IMR-90 (cell line): ENCODE results near the gene PSME2. TPM values are rescaled to one million over a fixed set of nuclear protein-coding genes. Genes with fewer than 3 reads are reported as not detected.

Source experiments
- ATAC-seq: fragments of 200-7000 bp; cut with Tn5 transposase; 2 replicates; pipeline ENCODE4 v1.9.1; 2020; ENCODE audit warnings: low read depth, mild to moderate bottlenecking, moderate library complexity
- BruUV-seq: library from RNA; stranded (reverse); fragments of 400-500 nt; replicated peaks from 2 replicates; lab custom pipeline; 2021; lab: Mats Ljungman, UMichigan
- CTCF ChIA-PET: fragments of 300-600 bp; formaldehyde crosslinking; extraction: SDS; loops from one replicate; lab custom pipeline; 2021; ENCODE audit warnings: antibody characterized with exemption; lab: Yijun Ruan, JAX
- POLR2A ChIA-PET: fragments of 300-600 bp; sonication (Branson Sonifier 250); formaldehyde crosslinking; loops from one replicate; lab custom pipeline; 2022; ENCODE audit warnings: antibody characterized with exemption; ENCODE audit not compliant: unreplicated experiment; lab: Charles Lee
- DNase-seq: peaks from one replicate; pipeline ENCODE4 v3.0.0; 2013
- H2AFZ ChIP-seq: replicated peaks from 2 replicates; pipeline ENCODE3; 2013; ENCODE audit warnings: low read length, mild to moderate bottlenecking; ENCODE audit not compliant: poor library complexity
- H2AK5ac ChIP-seq: 2 replicates; pipeline ENCODE4 v1.6.1; 2013; ENCODE audit warnings: low read depth, low read length, inconsistent platforms
- H2AK9ac ChIP-seq: replicated peaks from 2 replicates; pipeline ENCODE3; 2013; ENCODE audit warnings: mild to moderate bottlenecking, low read depth, low read length, moderate library complexity; ENCODE audit not compliant: poor library complexity
- H2BK120ac ChIP-seq: 2 replicates; pipeline ENCODE4 v1.6.1; 2013; ENCODE audit warnings: low read depth, low read length, inconsistent platforms
- H2BK15ac ChIP-seq: 3 replicates; pipeline ENCODE4 v1.6.1; 2013; ENCODE audit warnings: low read depth, low read length, inconsistent platforms
- H2BK20ac ChIP-seq: 2 replicates; pipeline ENCODE4 v1.6.1; 2013; ENCODE audit warnings: low read depth, mild to moderate bottlenecking, inconsistent platforms, low read length, moderate library complexity
- H2BK5ac ChIP-seq: 2 replicates; pipeline ENCODE4 v1.6.1; 2013; ENCODE audit warnings: mild to moderate bottlenecking, low read depth, low read length, inconsistent platforms; ENCODE audit not compliant: poor library complexity, severe bottlenecking
- H3K14ac ChIP-seq: replicated peaks from 2 replicates; pipeline ENCODE4 v1.6.1; 2013; ENCODE audit warnings: low read depth, low read length, inconsistent platforms
- H3K18ac ChIP-seq: 2 replicates; pipeline ENCODE4 v1.6.1; 2013; ENCODE audit warnings: low read depth, low read length, control low read depth
- H3K23ac ChIP-seq: 2 replicates; pipeline ENCODE4 v1.6.1; 2013; ENCODE audit warnings: low read depth, low read length, inconsistent platforms
- H3K27ac ChIP-seq: 2 replicates; pipeline ENCODE4 v1.5.1; 2013; ENCODE audit warnings: mild to moderate bottlenecking, control low read depth, low read length; ENCODE audit not compliant: insufficient read depth
- H3K27me3 ChIP-seq: 2 replicates; pipeline ENCODE4 v1.6.1; 2013; ENCODE audit warnings: low read length; ENCODE audit not compliant: control insufficient read depth, insufficient read depth
- H3K36me3 ChIP-seq: 2 replicates; pipeline ENCODE4 v1.6.1; 2013; ENCODE audit warnings: low read length, mixed read lengths; ENCODE audit not compliant: control insufficient read depth, insufficient read depth
- H3K4ac ChIP-seq: 2 replicates; pipeline ENCODE4 v1.6.1; 2013; ENCODE audit warnings: low read depth, low read length, inconsistent platforms
- H3K4me1 ChIP-seq: 2 replicates; pipeline ENCODE4 v1.6.1; 2013; ENCODE audit warnings: low read length, mixed read lengths; ENCODE audit not compliant: control insufficient read depth, insufficient read depth
- H3K4me2 ChIP-seq: 2 replicates; pipeline ENCODE4 v1.6.1; 2013; ENCODE audit warnings: low read depth, mild to moderate bottlenecking, control low read depth, low read length, moderate library complexity
- H3K4me3 ChIP-seq: 2 replicates; pipeline ENCODE4 v1.5.1; 2013; ENCODE audit warnings: low read depth, mild to moderate bottlenecking, control low read depth, low read length, moderate library complexity; ENCODE audit not compliant: insufficient read depth
- H3K56ac ChIP-seq: 2 replicates; pipeline ENCODE4 v1.6.1; 2013; ENCODE audit warnings: low read length, inconsistent platforms; ENCODE audit not compliant: insufficient read depth; ENCODE audit errors: extremely low read depth
- H3K79me1 ChIP-seq, 2 experiments: 2 replicates each; pipeline ENCODE4 v1.6.1; 2013; ENCODE audit warnings: low read length in 2 of 2, inconsistent platforms in 1 of 2, low read depth in 1 of 2
- H3K9ac ChIP-seq: 2 replicates; pipeline ENCODE4 v1.6.1; 2013; ENCODE audit warnings: low read depth, low read length, control low read depth
- H3K9me1 ChIP-seq: 2 replicates; pipeline ENCODE4 v1.6.1; 2013; ENCODE audit warnings: low read length, inconsistent platforms; ENCODE audit not compliant: insufficient read depth
- H3K9me3 ChIP-seq: 2 replicates; pipeline ENCODE4 v1.6.1; 2013; ENCODE audit warnings: low read length; ENCODE audit not compliant: control insufficient read depth, insufficient read depth
- H4K20me1 ChIP-seq: 2 replicates; pipeline ENCODE4 v1.6.1; 2013; ENCODE audit warnings: low read length, inconsistent platforms; ENCODE audit not compliant: insufficient read depth
- H4K5ac ChIP-seq: 2 replicates; pipeline ENCODE4 v1.6.1; 2013; ENCODE audit warnings: mild to moderate bottlenecking, low read depth, low read length, control low read depth
- H4K8ac ChIP-seq, 2 experiments: 2 replicates each; pipeline ENCODE4 v1.6.1; 2013; ENCODE audit warnings: low read depth in 2 of 2, low read length in 2 of 2, control low read depth in 1 of 2, inconsistent platforms in 1 of 2
- H4K91ac ChIP-seq: 2 replicates; pipeline ENCODE4 v1.6.1; 2013; ENCODE audit warnings: low read depth, low read length, inconsistent platforms; ENCODE audit not compliant: insufficient read depth
- BHLHE40 ChIP-seq: fragments of 150-350 bp; IDR thresholded peaks from 2 replicates; pipeline ENCODE4 v1.6.1; 2016; ENCODE audit warnings: mild to moderate bottlenecking, low read depth, low read length
- CEBPB ChIP-seq: IDR thresholded peaks from 2 replicates; pipeline ENCODE4 v1.6.1; 2012; ENCODE audit warnings: low read depth, low read length, improper control_type of control experiment
- CHD1 ChIP-seq: IDR thresholded peaks from 2 replicates; pipeline ENCODE4 v1.6.1; 2012; ENCODE audit warnings: low read depth, low read length, improper control_type of control experiment
- ELK1 ChIP-seq: fragments of 150-350 bp; IDR thresholded peaks from 2 replicates; pipeline ENCODE4 v1.6.1; 2016; ENCODE audit warnings: low read depth, mild to moderate bottlenecking, low read length, moderate library complexity, borderline replicate concordance
- FOS ChIP-seq: fragments of 150-350 bp; IDR thresholded peaks from 2 replicates; pipeline ENCODE4 v1.6.1; 2016; ENCODE audit warnings: low read depth, low read length
- MAFK ChIP-seq: IDR thresholded peaks from 2 replicates; pipeline ENCODE4 v1.6.1; 2012; ENCODE audit warnings: low read depth, low read length, improper control_type of control experiment
- MAZ ChIP-seq: IDR thresholded peaks from 2 replicates; pipeline ENCODE4 v1.6.1; 2012; ENCODE audit warnings: low read depth, mild to moderate bottlenecking, low read length, improper control_type of control experiment, moderate library complexity, borderline replicate concordance
- MXI1 ChIP-seq: IDR thresholded peaks from 2 replicates; pipeline ENCODE4 v1.6.1; 2012; ENCODE audit warnings: low read depth, mild to moderate bottlenecking, low read length, moderate library complexity, borderline replicate concordance
- NFE2L2 ChIP-seq: fragments of 150-350 bp; IDR thresholded peaks from 2 replicates; pipeline ENCODE4 v1.6.1; 2016; ENCODE audit warnings: low read depth, mild to moderate bottlenecking, low read length
- POLR2A ChIP-seq: IDR thresholded peaks from 2 replicates; pipeline ENCODE4 v1.6.1; 2012; ENCODE audit warnings: mild to moderate bottlenecking, low read depth, low read length
- RAD21 ChIP-seq: IDR thresholded peaks from 2 replicates; pipeline ENCODE4 v1.6.1; 2012; ENCODE audit warnings: low read length, improper control_type of control experiment
- RCOR1 ChIP-seq: IDR thresholded peaks from 2 replicates; pipeline ENCODE4 v1.6.1; 2012; ENCODE audit warnings: mild to moderate bottlenecking, low read length, improper control_type of control experiment; ENCODE audit not compliant: insufficient replicate concordance
- RFX5 ChIP-seq: IDR thresholded peaks from 2 replicates; pipeline ENCODE4 v1.8.0; 2012; ENCODE audit warnings: low read depth, mild to moderate bottlenecking, low read length, moderate library complexity
- SMC3 ChIP-seq: fragments of 150-350 bp; IDR thresholded peaks from 2 replicates; pipeline ENCODE4 v1.6.1; 2016; ENCODE audit warnings: low read depth, mild to moderate bottlenecking, antibody characterized with exemption, low read length, moderate library complexity
- USF2 ChIP-seq: fragments of 150-350 bp; IDR thresholded peaks from 2 replicates; pipeline ENCODE4 v1.6.1; 2017; ENCODE audit warnings: mild to moderate bottlenecking, antibody characterized with exemption, low read length, low read depth
- WGBS, 2 experiments: methylation state at CpG; one replicate each; pipeline versions ENCODE4 v1.1.5 to v1.1.7; 2013; ENCODE audit warnings: missing lambda C conversion rate in 2 of 2; ENCODE audit not compliant: insufficient read length in 1 of 2; ENCODE audit errors: extremely low coverage in 2 of 2; 5-methylcytosine and 5-hydroxymethylcytosine counted together
- dilution Hi-C: fragments of 300-500 bp; cut with HindIII; formaldehyde crosslinking; loops from one replicate; pipeline ENCODE4 v1.14.3; 2018; ENCODE audit warnings: low sequenced_read_pairs; ENCODE audit not compliant: unreplicated experiment
- in situ Hi-C: fragments of 300-500 bp; cut with MboI; formaldehyde crosslinking; loops from 3 replicates; pipeline ENCODE4 v1.14.3; 2019; ENCODE audit warnings: low sequenced_read_pairs, inconsistent platforms, mixed read lengths
- intact Hi-C: fragments of 100-400 bp; cut with micrococcal nuclease; formaldehyde crosslinking; loops from 2 replicates; pipeline ENCODE4 v1.10.0; 2022
- polyA plus RNA-seq, 3 experiments: library from polyadenylated mRNA; depleted of rRNA; stranded (reverse); fragments of >200 nt; gene quantifications; 2 replicates each; pipeline ENCODE4 v1.2.3, GENCODE V29; 2012; ENCODE audit warnings: low replicate concordance in 1 of 3
- total RNA-seq: library from RNA; depleted of rRNA; stranded (reverse); fragments of >200 nt; gene quantifications from 2 replicates; pipeline ENCODE4 v1.2.3, GENCODE V29; 2012
- TF ChIP-seq, protein P1 (sequence below): conservative IDR thresholded peaks from 2 replicates; pipeline ENCODE4 v1.5.1; 2012; ENCODE audit warnings: mild to moderate bottlenecking, low read depth, low read length, improper control_type of control experiment

Gene PSME2
- total and polyA plus RNA-seq, 2 of the 4 experiments (the other 2 are of a cell fraction), result 104 to 141 TPM

DNA sequence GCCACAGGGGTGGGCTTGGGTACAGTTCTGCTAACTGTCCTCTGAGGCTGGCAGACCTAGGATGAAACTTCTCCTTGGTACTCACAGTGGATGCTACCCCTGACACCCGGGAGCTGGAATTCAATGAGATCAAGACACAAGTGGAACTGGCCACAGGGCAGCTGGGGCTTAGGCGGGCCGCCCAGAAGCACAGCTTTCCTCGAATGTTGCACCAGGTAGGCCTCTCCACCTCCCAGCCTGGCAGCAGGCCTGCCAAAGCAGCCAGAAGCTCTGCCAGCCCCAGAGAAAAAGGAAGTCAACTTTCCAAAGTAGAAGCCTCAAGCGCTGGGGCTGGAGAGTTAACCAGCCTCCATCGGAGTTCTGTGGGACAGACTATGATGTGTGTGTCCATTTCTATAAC lies 29.2 kb downstream of the PSME2 start:
- Histone ChIP-seq H2AFZ (no peak overlapping the region), H3K56ac (no peak overlapping the region), H2BK120ac (no peak overlapping the region), H4K5ac (no peak overlapping the region), H2BK20ac (no peak overlapping the region), H3K4ac (no peak overlapping the region), H3K27ac (no peak overlapping the region), H3K9me3 (no peaks in the 10 kb centered on the region), H2BK15ac (no peak overlapping the region), H3K27me3 (no peaks in the 10 kb centered on the region), H3K4me3 (no peak overlapping the region), H3K9ac (no peak overlapping the region), H3K23ac (no peak overlapping the region), H3K4me1 (peaks cover 3% of the 10 kb centered on the region; the same call in 1 of the 2 replicates), H2AK9ac (no peak overlapping the region), H3K14ac (no peak overlapping the region), H4K20me1 (no peaks in the 10 kb centered on the region), H3K36me3 (peaks cover 27% of the 10 kb centered on the region), H3K4me2 (no peak overlapping the region), H3K9me1 (peaks cover 8% of the 10 kb centered on the region; the same call in 1 of the 2 replicates), H4K8ac (no peak overlapping the region), H3K79me1 (peaks cover 10 to 16% of the 10 kb centered on the region in 2 experiments; a peak in 2 of 4 replicates), H4K91ac (no peak overlapping the region), H3K18ac (no peak overlapping the region), H2AK5ac (no peak overlapping the region), H2BK5ac (no peak overlapping the region)
- in situ Hi-C loops, result no loop called here
- 81% methylated on average over 2 of the region's 6 CpGs; no CpG with 5 or more reads in 1 of the 2 experiments for WGBS, 2 experiments
- intact Hi-C loops, result no loop called here
- BruUV-seq, result no TSS peak
- dilution Hi-C loops, result no loop called here
- DNase-seq, result no peak
- POLR2A ChIA-PET, result no interaction called here
- CTCF ChIA-PET, result interaction anchor here (1.2 kb wide), 1 partner anchor 59 kb away, joined by 3 read pairs; no protein-coding TSS in a partner anchor
- no peak for TF ChIP-seq RCOR1
- no peak for TF ChIP-seq MXI1
- TF ChIP-seq, protein P1, sequence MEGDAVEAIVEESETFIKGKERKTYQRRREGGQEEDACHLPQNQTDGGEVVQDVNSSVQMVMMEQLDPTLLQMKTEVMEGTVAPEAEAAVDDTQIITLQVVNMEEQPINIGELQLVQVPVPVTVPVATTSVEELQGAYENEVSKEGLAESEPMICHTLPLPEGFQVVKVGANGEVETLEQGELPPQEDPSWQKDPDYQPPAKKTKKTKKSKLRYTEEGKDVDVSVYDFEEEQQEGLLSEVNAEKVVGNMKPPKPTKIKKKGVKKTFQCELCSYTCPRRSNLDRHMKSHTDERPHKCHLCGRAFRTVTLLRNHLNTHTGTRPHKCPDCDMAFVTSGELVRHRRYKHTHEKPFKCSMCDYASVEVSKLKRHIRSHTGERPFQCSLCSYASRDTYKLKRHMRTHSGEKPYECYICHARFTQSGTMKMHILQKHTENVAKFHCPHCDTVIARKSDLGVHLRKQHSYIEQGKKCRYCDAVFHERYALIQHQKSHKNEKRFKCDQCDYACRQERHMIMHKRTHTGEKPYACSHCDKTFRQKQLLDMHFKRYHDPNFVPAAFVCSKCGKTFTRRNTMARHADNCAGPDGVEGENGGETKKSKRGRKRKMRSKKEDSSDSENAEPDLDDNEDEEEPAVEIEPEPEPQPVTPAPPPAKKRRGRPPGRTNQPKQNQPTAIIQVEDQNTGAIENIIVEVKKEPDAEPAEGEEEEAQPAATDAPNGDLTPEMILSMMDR, result no peak
- no peak for TF ChIP-seq MAFK
- TF ChIP-seq MAZ, result no peak
- TF ChIP-seq POLR2A, result no peak
- no peak for TF ChIP-seq ELK1
- no peak for TF ChIP-seq SMC3
- TF ChIP-seq NFE2L2, result no peak
- no peak for TF ChIP-seq FOS
- no peak for TF ChIP-seq USF2
- no peak for TF ChIP-seq RAD21
- no peak for TF ChIP-seq RFX5
- no peak for TF ChIP-seq CEBPB
- no peak for TF ChIP-seq BHLHE40
- no peak for TF ChIP-seq CHD1
- no peak for ATAC-seq
